NCI-H2227 (cell line): ENCODE measurements around the gene OSBPL3.

ENCODE experiments used
- DNase-seq: peaks from one replicate; lab custom pipeline; 2025; ENCODE audit not compliant: unreplicated experiment; lab: John Stamatoyannopoulos, UW

Gene OSBPL3

GRCh38 chr7:24868741-24869140 is 111.2 kb downstream of the OSBPL3 start:
- DNase-seq, result no peak

DNA sequence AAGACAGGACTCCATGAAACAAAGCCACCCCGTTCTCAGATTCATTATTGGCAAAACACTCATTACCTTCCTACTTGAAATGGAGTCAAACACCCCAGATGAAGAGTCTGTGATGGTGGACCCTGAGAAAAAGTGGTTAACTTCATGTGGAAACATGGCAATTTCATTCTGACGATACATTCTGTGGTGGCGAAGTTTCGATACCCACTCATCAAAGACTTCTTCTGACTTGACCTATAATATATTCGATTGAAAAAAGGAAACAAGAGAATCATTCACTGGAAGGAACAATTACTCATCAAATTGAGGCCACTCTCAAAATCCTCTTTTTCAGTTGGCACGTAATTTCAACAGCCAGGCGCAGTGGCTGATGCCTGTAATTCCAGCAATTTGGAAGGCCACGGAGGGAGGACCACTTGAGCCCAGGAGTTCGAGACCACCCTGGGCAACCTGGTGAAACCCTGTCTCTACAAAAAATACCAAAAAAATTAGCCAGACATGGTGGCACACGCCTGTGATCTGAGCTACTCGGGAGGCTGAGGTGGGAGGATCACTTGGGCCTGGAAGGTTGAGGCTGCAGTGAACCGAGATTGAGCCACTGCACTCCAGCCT is 113.9 kb downstream of the OSBPL3 start:
- DNase-seq, result no peak

DNA sequence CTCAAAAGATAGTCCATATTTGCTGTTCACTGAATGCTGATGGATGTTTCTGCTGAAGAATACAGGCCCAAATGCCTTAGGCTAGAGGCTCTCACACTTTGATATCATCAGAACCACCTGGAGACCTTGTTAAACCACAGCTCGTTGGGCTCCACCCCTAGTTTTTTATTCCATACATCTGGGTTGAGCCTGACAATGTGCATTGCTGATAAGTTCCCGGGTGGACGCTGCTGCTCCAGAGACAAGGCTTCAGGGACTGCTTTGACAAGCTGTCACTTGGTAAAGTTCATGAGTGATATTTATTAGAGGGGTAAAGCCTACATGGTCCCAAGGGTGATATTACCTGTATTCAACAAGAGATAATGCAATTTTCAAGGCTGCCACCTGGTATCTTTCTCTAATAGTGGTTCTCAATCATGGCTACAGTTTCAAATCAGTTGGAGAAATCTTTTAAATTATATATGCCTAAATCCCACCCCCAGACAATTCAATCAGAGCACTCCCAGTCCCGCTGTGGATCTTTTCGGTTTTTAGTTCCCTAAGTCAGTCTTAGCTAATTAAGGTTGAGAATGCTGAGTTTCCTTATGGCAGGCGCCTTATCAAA is 115.7 kb downstream of the OSBPL3 start:
- DNase-seq, result no peak

GRCh38 chr7:24863626-24864025 is 116.4 kb downstream of the OSBPL3 start:
- no peak for DNase-seq

GRCh38 chr7:24862461-24862860 is 117.5 kb downstream of the OSBPL3 start:
- DNase-seq, result no peak

DNA sequence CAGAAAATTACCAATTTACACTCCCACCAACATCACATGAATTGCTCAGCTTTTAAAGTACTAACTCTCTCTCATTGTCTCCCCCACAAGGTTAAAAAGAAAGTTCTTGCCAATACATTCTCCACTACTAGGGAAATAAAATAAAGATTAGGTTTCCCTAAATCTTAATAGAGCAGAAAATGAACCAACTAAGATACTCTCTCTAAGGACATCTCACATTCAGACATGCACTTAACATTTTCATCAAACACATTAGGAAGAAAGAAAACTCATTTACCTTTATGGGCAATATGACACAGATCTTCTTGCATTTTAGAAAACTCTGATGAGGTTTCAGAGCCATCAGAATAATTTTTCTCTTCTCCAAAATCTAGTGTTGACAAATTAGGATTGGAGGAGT is 118.6 kb downstream of the OSBPL3 start:
- no peak for DNase-seq

- DNase-seq, result no peak
Observed at GRCh38 chr7:24860611-24861010, 119.4 kb downstream of the OSBPL3 start.

DNA sequence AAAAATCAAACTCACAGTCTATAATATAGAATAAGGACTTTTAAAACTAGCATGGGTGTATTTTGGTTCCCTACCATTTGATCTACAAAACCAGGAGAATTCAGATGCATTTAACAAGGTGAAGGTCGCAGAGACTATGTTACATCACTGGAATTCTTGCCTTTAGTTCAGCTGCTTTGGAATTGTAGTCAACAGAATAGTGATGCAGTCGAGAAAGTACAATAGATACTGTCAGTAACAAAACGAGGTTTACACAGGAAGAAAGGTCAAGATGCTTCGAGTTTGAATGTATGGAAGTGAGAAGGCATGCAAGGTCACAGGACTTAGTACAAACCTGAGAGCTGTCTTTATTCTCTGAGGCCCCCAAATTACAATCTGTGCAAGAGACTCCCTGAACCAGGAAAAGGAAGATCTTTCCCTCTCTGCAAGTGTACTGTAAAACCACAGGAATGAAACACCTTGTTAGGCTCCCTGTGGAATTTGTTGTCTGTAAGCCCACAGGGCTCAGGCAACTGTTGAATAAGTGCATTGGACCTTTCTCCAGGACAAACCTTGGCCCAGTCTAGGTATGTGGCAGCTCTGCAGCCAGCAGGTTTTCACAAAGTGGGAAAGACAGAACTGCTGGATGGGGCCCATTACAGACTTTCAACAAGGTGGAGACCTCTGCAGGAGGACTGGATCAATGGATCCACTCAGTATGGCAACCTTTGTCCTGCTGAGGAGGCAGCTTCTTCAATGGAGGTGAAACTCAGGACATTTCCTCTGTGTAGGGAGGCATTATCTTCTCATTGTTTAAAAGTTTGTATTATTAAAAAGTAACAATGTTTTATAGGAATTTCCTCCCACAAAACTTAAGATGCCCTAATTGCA is 121.6 kb downstream of the OSBPL3 start:
- DNase-seq, result no peak

- no peak for DNase-seq
Observed at GRCh38 chr7:24857623-24858022, 122.4 kb downstream of the OSBPL3 start.

GRCh38 chr7:24854866-24855265 is 125.1 kb downstream of the OSBPL3 start:
- peak; percentile 53 for DNase-seq

DNA sequence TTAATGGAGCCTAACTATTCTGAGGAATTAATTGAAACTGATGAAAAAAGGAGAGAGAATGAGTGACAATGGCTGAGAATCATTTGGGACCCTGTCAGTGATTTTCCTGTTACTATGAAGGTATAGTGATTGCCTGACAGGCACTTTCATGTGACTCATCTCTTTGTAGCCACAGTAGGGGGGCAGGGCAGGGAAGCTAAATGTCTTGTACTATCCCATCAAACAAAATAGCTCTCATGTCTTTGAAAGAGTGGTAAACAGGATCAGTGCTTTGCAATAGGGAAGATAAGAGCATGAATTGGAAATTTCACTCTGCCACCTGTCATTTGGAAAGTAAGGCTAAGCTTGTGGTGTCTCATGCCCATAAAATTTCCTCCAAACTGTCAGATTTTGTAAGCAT is 128.2 kb downstream of the OSBPL3 start:
- DNase-seq, result peak; percentile 10

- no peak for DNase-seq
Observed at GRCh38 chr7:24848878-24849277, 131.1 kb downstream of the OSBPL3 start.

GRCh38 chr7:24847754-24848153 is 132.2 kb downstream of the OSBPL3 start:
- DNase-seq, result no peak

DNA sequence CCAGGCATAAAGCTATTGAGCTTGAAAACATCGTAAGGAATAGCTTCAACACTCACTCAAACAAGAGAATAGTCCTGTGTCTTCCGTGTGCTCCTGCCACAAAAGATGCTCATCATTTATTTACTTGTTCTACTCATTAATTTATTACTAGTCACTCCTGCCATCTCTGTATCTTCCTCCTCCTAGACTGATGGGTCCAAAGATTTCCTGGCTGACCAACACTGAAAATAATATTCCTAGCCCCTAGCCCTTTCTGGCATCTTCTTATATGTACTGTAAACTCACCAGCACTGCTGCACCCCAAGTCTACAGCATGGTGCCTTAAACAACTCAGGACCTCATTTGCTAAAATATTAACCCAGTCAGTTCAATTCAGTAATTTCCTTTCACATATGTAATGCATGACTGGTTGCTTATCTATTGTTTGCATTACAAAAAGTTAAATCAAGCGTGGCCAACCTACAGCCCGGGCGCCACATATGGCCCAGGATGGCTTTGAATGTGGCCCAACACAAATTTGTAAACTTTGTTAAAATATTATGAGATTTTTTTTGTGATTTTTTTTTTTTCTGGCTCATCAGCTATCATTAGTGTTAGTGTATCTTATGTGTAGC is 136.1 kb downstream of the OSBPL3 start:
- DNase-seq, result no peak

DNA sequence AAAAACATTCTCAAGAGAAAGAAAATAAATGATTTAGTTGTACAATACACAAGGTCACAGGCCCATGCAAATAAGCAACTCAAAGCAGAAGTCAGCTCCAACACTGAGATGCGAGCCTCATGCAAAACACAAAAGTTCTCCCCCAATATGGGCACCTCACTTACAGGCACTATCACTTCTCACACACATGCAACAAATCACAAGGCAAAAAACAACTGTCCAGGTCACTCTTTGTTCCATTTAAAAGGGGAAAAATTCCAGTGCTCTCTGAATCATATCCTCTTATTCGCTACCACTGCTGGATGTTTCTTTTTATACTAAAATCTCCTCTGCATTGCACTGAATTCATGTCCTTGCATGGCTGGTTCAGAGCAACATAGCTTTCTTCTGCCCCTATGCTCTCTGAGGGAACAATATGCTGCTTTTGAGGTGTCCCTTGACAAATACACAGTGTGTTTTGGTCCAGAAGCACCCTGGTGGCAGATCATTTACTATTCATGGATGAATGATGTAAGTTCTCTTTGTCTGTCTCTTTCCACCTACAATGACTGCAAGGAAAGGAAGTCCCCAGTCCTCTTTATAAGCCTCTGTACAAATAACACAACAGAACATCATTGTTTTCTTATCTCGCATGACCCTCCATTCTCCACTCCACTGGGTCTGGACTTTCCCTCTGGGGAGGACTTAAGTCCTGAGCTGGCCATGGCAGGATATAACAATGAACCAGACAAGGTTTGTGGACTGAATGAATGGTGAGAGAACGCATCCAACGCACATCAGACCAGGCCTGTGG is 137.3 kb downstream of the OSBPL3 start:
- no peak for DNase-seq

DNA sequence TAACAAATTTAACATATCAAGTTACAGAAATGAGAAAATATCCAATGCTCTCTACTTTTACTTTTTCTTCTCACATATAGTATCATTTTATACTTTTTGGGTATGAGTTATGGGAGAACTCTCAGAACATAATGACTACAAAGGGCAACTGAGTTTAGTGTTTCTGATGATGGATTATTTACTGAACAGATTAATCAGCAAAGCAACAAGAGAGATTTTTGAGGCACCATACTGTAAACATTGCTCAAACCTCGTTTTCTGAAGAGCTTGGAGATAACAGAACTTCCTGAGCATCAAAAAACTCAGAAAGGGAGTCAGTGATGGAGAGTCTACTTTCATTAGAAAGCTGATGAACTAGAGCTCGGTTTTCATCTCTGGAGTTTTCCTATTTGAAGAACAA is 137.9 kb downstream of the OSBPL3 start:
- no peak for DNase-seq

DNA sequence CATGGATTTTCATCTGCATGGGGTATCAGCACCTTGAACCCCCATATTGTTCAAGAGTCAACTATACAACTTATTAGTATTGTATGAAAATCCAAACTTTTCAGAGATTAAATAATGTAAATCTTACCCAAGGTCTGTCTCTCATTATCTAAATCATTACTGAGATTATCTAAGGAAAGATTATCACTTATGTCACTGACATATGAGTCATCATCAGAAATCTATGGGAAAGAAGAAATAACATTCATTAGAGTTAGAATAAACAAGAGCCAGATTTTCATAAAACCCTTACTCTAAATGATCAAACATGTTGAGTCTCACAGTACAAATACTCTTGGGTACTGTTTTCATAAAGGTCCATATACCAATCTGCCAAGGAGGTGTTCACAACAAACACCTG is 139.4 kb downstream of the OSBPL3 start:
- DNase-seq, result no peak

- DNase-seq, result no peak
Observed at GRCh38 chr7:24836084-24836483, 143.9 kb downstream of the OSBPL3 start.

GRCh38 chr7:24835643-24836042 is 144.3 kb downstream of the OSBPL3 start:
- no peak for DNase-seq

DNA sequence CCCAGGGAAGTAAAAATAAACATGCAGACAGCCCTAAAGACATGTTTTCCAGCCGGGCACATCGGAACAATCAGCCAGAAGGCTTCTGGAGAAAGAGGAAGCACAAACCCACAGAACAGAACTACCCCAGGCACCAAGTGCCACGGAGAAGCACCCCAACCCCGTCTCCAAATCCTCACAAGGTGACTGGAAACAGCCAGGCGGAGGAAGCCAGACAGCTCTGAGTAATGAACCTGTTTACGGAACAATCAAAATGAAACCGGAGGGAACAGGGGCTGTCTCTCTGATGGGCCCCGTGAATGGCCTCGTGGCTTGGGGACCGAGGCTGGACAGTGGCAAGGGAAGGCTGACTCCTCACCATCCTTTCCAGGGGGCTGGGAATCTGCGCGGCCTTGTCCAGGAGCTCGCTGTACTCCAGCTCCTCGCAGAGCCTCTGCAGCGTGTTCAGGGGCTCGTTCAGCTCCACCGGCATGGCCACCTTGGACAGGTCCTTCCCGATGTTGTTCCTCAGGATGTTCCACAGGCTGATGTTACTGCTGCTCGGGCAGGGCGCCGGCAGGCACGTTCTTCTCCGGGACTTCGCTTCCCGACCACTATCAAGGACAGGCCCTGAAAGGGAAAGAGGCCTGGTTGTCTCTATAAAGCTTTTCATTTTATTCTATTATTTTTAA is 145.7 kb downstream of the OSBPL3 start:
- no peak for DNase-seq
